Caco-2 (cell line): ENCODE results near the gene FUZ. TPM values are rescaled to one million over a fixed set of nuclear protein-coding genes. Genes with fewer than 3 reads are reported as not detected.

Source experiments
- BruUV-seq: library from RNA; stranded (reverse); fragments of 400-500 nt; replicated peaks from 2 replicates; lab custom pipeline; 2021; lab: Mats Ljungman, UMichigan
- CTCF ChIA-PET: fragments of 300-600 bp; sonication (Branson Sonifier 250); formaldehyde crosslinking; loops from one replicate; lab custom pipeline; 2022; ENCODE audit warnings: antibody characterized with exemption; lab: Charles Lee
- POLR2A ChIA-PET: fragments of 300-600 bp; sonication (Branson Sonifier 250); formaldehyde crosslinking; loops from one replicate; lab custom pipeline; 2022; ENCODE audit warnings: antibody characterized with exemption; lab: Charles Lee
- DNase-seq, 2 experiments: peaks; one replicate each; pipeline versions ENCODE4 v3.0.0 to v3.0.0-alpha.2; 2020 to 2022
- H3K27me3 ChIP-seq: replicated peaks from 2 replicates; pipeline ENCODE4 v1.6.0; 2011; ENCODE audit warnings: low read length; ENCODE audit not compliant: control insufficient read depth, insufficient read depth
- H3K36me3 ChIP-seq: 2 replicates; pipeline ENCODE4 v1.5.1; 2011; ENCODE audit warnings: low read length; ENCODE audit not compliant: control insufficient read depth, insufficient read depth
- H3K4me1 ChIP-seq: fragments of 250-450 bp; sonication (Bioruptor Pico); 2 replicates; pipeline ENCODE4 v1.5.1; 2020; ENCODE audit warnings: mild to moderate bottlenecking
- H3K4me3 ChIP-seq: 2 replicates; pipeline ENCODE4 v1.5.1; 2011; ENCODE audit warnings: low read depth, mild to moderate bottlenecking, control low read depth, low read length
- H3K9me3 ChIP-seq: fragments of 250-450 bp; sonication (Bioruptor Pico); 2 replicates; pipeline ENCODE4 v1.5.1; 2020; ENCODE audit warnings: mild to moderate bottlenecking, moderate library complexity
- H3K27ac Mint-ChIP-seq: one replicate; pipeline ENCODE4 v1.8.0; 2022; ENCODE audit warnings: mixed read lengths; ENCODE audit not compliant: unreplicated experiment
- H3K27me3 Mint-ChIP-seq: one replicate; pipeline ENCODE4 v1.8.0; 2022; ENCODE audit warnings: mixed read lengths; ENCODE audit not compliant: insufficient read depth, unreplicated experiment
- H3K36me3 Mint-ChIP-seq: one replicate; pipeline ENCODE4 v1.8.0; 2022; ENCODE audit warnings: mild to moderate bottlenecking, mixed read lengths; ENCODE audit not compliant: insufficient read depth, unreplicated experiment
- H3K4me1 Mint-ChIP-seq: one replicate; pipeline ENCODE4 v1.8.0; 2022; ENCODE audit warnings: low read depth, mixed read lengths; ENCODE audit not compliant: unreplicated experiment
- H3K4me3 Mint-ChIP-seq: one replicate; pipeline ENCODE4 v1.8.0; 2022; ENCODE audit warnings: mild to moderate bottlenecking, moderate library complexity, mixed read lengths; ENCODE audit not compliant: unreplicated experiment
- H3K9me3 Mint-ChIP-seq: one replicate; pipeline ENCODE4 v1.8.0; 2022; ENCODE audit warnings: mixed read lengths; ENCODE audit not compliant: unreplicated experiment
- intact Hi-C: fragments of 100-400 bp; cut with micrococcal nuclease; formaldehyde crosslinking; loops from one replicate; pipeline ENCODE4 v1.10.0; 2022; ENCODE audit not compliant: unreplicated experiment
- total RNA-seq: library from RNA; stranded (reverse); gene quantifications from 2 replicates; pipeline ENCODE4 v1.2.3, GENCODE V29; 2022
- TF ChIP-seq, protein P1 (sequence below), 2 experiments: fragments of 200-600 bp in 1 of 2; IDR thresholded peaks; 1 replicate in 1 of 2; 2 replicates in 1 of 2; pipeline versions ENCODE4 v1.5.1 to v1.8.0; 2011 to 2022; ENCODE audit warnings: antibody characterized with exemption in 1 of 2, control low read depth in 1 of 2, inconsistent platforms in 1 of 2, low read depth in 1 of 2, low read length in 1 of 2, mild to moderate bottlenecking in 1 of 2, moderate library complexity in 1 of 2; ENCODE audit not compliant: insufficient read depth in 1 of 2, severe bottlenecking in 1 of 2, unreplicated experiment in 1 of 2

FUZ gene
- total RNA-seq, 1 experiment from 2014 or later = 0.75 TPM

GRCh38 chr19:49776371-49776764 is 36.7 kb downstream of the FUZ start:
- Histone ChIP-seq H3K27me3 (no peaks in the 10 kb centered on the region), H3K36me3 (no peaks in the 10 kb centered on the region), H3K4me1 (peaks cover 16% of the 10 kb centered on the region), H3K9me3 (no peaks in the 10 kb centered on the region), H3K4me3 (no peak overlapping the region)
- H3K27me3 Mint-ChIP-seq = no peaks in the 10 kb centered on the region
- peak overlapping the region; percentile 53 for H3K27ac Mint-ChIP-seq
- no TSS peak for BruUV-seq
- POLR2A ChIA-PET = no interaction called here
- no peak overlapping the region for H3K4me3 Mint-ChIP-seq
- CTCF ChIA-PET = no interaction called here
- H3K4me1 Mint-ChIP-seq = peaks cover 24% of the 10 kb centered on the region
- no peak for DNase-seq
- intact Hi-C loops = no loop called here
- H3K9me3 Mint-ChIP-seq = no peaks in the 10 kb centered on the region
- TF ChIP-seq, protein P1, sequence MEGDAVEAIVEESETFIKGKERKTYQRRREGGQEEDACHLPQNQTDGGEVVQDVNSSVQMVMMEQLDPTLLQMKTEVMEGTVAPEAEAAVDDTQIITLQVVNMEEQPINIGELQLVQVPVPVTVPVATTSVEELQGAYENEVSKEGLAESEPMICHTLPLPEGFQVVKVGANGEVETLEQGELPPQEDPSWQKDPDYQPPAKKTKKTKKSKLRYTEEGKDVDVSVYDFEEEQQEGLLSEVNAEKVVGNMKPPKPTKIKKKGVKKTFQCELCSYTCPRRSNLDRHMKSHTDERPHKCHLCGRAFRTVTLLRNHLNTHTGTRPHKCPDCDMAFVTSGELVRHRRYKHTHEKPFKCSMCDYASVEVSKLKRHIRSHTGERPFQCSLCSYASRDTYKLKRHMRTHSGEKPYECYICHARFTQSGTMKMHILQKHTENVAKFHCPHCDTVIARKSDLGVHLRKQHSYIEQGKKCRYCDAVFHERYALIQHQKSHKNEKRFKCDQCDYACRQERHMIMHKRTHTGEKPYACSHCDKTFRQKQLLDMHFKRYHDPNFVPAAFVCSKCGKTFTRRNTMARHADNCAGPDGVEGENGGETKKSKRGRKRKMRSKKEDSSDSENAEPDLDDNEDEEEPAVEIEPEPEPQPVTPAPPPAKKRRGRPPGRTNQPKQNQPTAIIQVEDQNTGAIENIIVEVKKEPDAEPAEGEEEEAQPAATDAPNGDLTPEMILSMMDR (IDR thresholded peaks at IDR 0.05; ENCODE audit: insufficient read depth in 1 of 2, low read depth in 1 of 2, low read length in 1 of 2, severe bottlenecking in 1 of 2, unreplicated experiment in 1 of 2) = no peak
- peaks cover 47% of the 10 kb centered on the region for H3K36me3 Mint-ChIP-seq

GRCh38 chr19:49775742-49776370 is 37.2 kb downstream of the FUZ start:
- Mint-ChIP-seq H3K4me1 (peaks cover 18% of the 10 kb centered on the region), H3K9me3 (no peaks in the 10 kb centered on the region), H3K27ac (peak overlapping the region; percentile 53), H3K27me3 (no peaks in the 10 kb centered on the region), H3K4me3 (no peak overlapping the region), H3K36me3 (peaks cover 42% of the 10 kb centered on the region)
- H3K27me3 ChIP-seq = no peaks in the 10 kb centered on the region
- intact Hi-C loops = no loop called here
- H3K4me3 ChIP-seq = no peak overlapping the region
- ChIA-PET CTCF (no interaction called here), POLR2A (no interaction called here)
- H3K4me1 ChIP-seq = peaks cover 16% of the 10 kb centered on the region
- no peak for DNase-seq
- no peaks in the 10 kb centered on the region for H3K36me3 ChIP-seq
- no TSS peak for BruUV-seq
- no peaks in the 10 kb centered on the region for H3K9me3 ChIP-seq
- TF ChIP-seq, protein P1 (IDR thresholded peaks at IDR 0.05; ENCODE audit: insufficient read depth in 1 of 2, low read depth in 1 of 2, low read length in 1 of 2, severe bottlenecking in 1 of 2, unreplicated experiment in 1 of 2) = no peak

DNA sequence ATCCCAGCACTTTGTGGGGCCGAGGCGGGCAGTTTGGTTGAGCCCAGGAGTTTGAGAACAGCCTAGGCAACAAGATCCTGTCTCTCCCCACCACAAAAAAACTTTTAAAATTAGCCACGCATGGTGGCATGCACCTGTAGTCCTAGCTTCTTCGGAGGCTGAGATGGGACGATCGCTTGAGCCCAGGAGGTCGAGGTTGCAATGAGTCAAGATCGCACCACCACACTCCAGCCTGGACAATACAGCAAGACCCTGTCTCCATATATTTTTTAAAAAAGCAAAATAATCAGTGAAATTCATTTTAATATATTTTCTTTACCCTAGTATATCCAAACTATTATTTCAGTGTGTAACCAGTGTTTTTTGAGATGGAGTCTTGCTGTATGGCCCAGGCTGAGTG is 38.1 kb downstream of the FUZ start:
- intact Hi-C loops = no loop called here
- Mint-ChIP-seq H3K36me3 (peaks cover 34% of the 10 kb centered on the region), H3K4me1 (peaks cover 14% of the 10 kb centered on the region), H3K27me3 (no peaks in the 10 kb centered on the region), H3K9me3 (no peaks in the 10 kb centered on the region), H3K4me3 (no peak overlapping the region), H3K27ac (no peak overlapping the region)
- no peak for DNase-seq
- H3K9me3 ChIP-seq = no peaks in the 10 kb centered on the region
- TF ChIP-seq, protein P1 (IDR thresholded peaks at IDR 0.05; ENCODE audit: insufficient read depth in 1 of 2, low read depth in 1 of 2, low read length in 1 of 2, severe bottlenecking in 1 of 2, unreplicated experiment in 1 of 2) = no peak
- H3K27me3 ChIP-seq = no peaks in the 10 kb centered on the region
- no TSS peak for BruUV-seq
- CTCF ChIA-PET = no interaction called here
- no peak overlapping the region for H3K4me3 ChIP-seq
- H3K36me3 ChIP-seq = no peaks in the 10 kb centered on the region
- POLR2A ChIA-PET = no interaction called here
- peaks cover 16% of the 10 kb centered on the region for H3K4me1 ChIP-seq
